ENCODE measurements around the gene PPIF.
A peak's percentile ranks its signal among the peaks of the same experiment; 100 is the strongest.

Gene PPIF

DNA sequence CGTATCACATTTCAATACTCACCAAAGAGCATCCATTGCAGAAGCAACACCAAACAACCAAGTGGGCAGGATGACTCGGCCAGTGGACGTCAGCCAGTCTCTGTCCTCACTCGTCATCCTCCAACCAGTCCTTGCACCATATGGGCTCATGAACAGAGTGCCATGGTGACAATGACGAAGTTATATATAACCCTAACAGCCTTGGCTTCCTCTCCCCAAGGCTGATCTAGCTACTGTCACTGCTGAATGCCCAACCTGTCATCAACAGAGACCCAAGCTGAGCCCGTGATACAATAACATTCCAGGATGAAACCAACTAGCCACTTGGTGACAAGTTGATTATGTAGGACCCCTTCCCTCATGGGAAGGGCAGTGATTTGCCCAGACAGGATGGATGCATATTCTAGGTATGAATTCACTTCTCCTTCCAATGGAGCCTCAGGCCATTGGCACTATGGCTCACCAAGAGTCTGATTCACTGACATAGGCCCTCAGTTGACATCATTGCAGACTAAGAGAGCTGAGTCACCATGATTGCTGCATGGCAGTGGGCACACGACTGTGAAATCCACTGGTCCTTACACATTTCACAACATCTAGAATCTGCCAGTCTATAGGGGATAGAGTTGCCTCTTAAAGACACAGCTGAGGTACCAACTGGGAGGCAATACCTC lies 26.3 kb upstream of the PPIF start:
- Mint-ChIP-seq H3K9me3 (peaks cover 15% of the 10 kb centered on the region), H3K36me3 (ENCODE audit: low read depth) (peaks cover 22% of the 10 kb centered on the region), H3K4me3 (no peak overlapping the region), H3K4me1 (ENCODE audit: low read depth) (peaks cover 81% of the 10 kb centered on the region), H3K27ac (no peak overlapping the region), H3K27me3 (ENCODE audit: low read depth) (no peaks in the 10 kb centered on the region)

DNA sequence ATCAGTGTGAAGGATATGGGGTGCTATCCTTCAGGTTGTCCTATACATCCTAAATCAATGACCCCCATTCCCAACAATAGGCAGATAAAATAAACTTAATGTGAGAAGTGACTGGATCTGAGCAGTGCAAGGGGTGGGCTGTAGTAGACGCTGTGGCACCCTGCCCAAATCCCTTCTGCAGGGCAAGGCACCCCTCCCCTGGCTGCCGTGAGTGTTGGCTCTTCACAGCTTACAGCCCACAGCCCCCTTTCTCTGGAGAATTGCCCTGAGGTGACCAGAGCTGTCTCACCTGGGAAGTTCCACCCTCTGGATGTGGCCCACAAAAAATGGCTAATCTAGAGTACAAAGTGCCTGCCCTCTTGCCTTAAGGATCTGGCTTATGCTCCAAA lies 25.8 kb upstream of the PPIF start:
- Mint-ChIP-seq H3K9me3 (peaks cover 15% of the 10 kb centered on the region), H3K36me3 (ENCODE audit: low read depth) (peaks cover 22% of the 10 kb centered on the region), H3K27me3 (ENCODE audit: low read depth) (no peaks in the 10 kb centered on the region), H3K4me1 (ENCODE audit: low read depth) (peaks cover 78% of the 10 kb centered on the region), H3K27ac (peak overlapping the region; percentile 99), H3K4me3 (no peak overlapping the region)

DNA sequence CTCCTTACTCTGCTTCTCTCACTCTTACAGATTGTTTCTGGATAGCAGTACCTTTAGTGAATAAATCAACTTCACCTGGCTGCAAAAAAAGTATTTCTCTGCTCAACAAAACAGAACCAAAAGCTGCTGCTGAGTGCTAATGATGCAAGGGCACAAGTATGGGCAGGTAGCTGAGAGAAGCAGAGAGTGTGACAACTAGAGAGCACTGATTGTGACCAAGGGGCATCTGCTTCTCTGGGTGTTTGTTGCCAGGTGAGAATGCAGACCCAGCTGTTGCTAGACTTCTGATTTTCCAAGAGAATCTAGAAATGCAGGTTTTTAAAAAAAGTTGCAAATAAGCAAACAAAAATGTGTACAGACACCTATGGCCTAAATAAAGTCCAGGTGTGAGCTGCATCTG lies 25.3 kb upstream of the PPIF start:
- Mint-ChIP-seq H3K36me3 (ENCODE audit: low read depth) (peaks cover 22% of the 10 kb centered on the region), H3K27me3 (ENCODE audit: low read depth) (no peaks in the 10 kb centered on the region), H3K4me1 (ENCODE audit: low read depth) (peaks cover 73% of the 10 kb centered on the region), H3K27ac (peak overlapping the region; percentile 99), H3K4me3 (peak overlapping the region; percentile 14), H3K9me3 (peaks cover 15% of the 10 kb centered on the region)

GRCh38 chr10:79322616-79323543 lies 24.4 kb upstream of the PPIF start:
- Mint-ChIP-seq H3K36me3 (ENCODE audit: low read depth) (peaks cover 22% of the 10 kb centered on the region), H3K27ac (peak overlapping the region; percentile 99), H3K4me3 (peak overlapping the region; percentile 74), H3K4me1 (ENCODE audit: low read depth) (peaks cover 68% of the 10 kb centered on the region), H3K27me3 (ENCODE audit: low read depth) (no peaks in the 10 kb centered on the region), H3K9me3 (peaks cover 15% of the 10 kb centered on the region)

DNA sequence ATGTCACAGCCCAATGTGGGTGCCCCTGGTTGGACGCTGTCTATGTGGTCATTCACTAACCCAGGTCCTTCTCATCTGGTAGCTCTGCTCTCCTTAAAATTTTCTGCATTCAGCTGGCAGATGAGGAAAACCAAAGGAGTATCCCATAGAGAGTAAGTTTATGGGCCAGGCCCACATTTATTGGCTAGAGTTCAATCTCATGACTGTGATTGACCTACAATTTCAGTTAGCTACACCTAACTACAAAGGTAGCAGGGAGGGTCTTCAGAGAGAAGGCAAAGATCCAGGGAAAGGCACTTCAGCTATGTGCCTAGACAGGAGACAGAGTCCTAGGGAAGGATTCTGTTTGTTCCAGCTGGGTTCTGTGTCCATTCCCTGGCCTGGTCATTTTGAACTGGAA lies 23.7 kb upstream of the PPIF start:
- peaks cover 18% of the 10 kb centered on the region for H3K36me3 Mint-ChIP-seq (ENCODE audit: low read depth)
- no peaks in the 10 kb centered on the region for H3K27me3 Mint-ChIP-seq (ENCODE audit: low read depth)
- H3K9me3 Mint-ChIP-seq, result peaks cover 13% of the 10 kb centered on the region
- H3K27ac Mint-ChIP-seq, result peak overlapping the region; percentile 99
- H3K4me1 Mint-ChIP-seq (ENCODE audit: low read depth), result peaks cover 61% of the 10 kb centered on the region
- peak overlapping the region; percentile 74 for H3K4me3 Mint-ChIP-seq

GRCh38 chr10:79324032-79324695 lies 23.1 kb upstream of the PPIF start:
- H3K36me3 Mint-ChIP-seq (ENCODE audit: low read depth), result peaks cover 12% of the 10 kb centered on the region
- peaks cover 8% of the 10 kb centered on the region for H3K9me3 Mint-ChIP-seq
- no peaks in the 10 kb centered on the region for H3K27me3 Mint-ChIP-seq (ENCODE audit: low read depth)
- peaks cover 55% of the 10 kb centered on the region for H3K4me1 Mint-ChIP-seq (ENCODE audit: low read depth)
- H3K27ac Mint-ChIP-seq, result peak overlapping the region; percentile 99
- no peak overlapping the region for H3K4me3 Mint-ChIP-seq

GRCh38 chr10:79326361-79327089 lies 20.7 kb upstream of the PPIF start:
- no peak overlapping the region for H3K27ac Mint-ChIP-seq
- H3K9me3 Mint-ChIP-seq, result no peaks in the 10 kb centered on the region
- H3K36me3 Mint-ChIP-seq (ENCODE audit: low read depth), result peaks cover 2% of the 10 kb centered on the region
- peaks cover 52% of the 10 kb centered on the region for H3K4me1 Mint-ChIP-seq (ENCODE audit: low read depth)
- no peaks in the 10 kb centered on the region for H3K27me3 Mint-ChIP-seq (ENCODE audit: low read depth)
- no peak overlapping the region for H3K4me3 Mint-ChIP-seq

DNA sequence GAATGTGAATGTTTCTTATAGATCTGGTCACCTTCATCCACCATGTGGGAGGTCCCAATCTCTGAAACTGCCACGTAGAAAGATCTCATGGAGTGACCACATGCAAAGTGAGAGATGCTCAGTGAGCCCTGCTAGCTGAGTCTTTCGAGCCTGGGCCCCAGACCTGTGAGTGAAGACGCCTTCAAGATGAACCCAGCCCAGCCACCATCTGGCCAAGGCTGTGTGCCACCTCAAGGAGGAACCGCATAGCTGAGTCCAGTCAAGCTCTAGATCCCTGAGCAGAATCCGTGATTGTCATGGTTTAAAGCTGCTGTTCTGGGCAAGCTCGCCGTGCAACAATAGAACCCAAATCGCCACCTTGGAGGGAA lies 20.2 kb upstream of the PPIF start:
- Mint-ChIP-seq H3K27ac (no peak overlapping the region), H3K27me3 (ENCODE audit: low read depth) (no peaks in the 10 kb centered on the region), H3K36me3 (ENCODE audit: low read depth) (peaks cover 4% of the 10 kb centered on the region), H3K4me1 (ENCODE audit: low read depth) (peaks cover 52% of the 10 kb centered on the region), H3K4me3 (no peak overlapping the region), H3K9me3 (no peaks in the 10 kb centered on the region)

DNA sequence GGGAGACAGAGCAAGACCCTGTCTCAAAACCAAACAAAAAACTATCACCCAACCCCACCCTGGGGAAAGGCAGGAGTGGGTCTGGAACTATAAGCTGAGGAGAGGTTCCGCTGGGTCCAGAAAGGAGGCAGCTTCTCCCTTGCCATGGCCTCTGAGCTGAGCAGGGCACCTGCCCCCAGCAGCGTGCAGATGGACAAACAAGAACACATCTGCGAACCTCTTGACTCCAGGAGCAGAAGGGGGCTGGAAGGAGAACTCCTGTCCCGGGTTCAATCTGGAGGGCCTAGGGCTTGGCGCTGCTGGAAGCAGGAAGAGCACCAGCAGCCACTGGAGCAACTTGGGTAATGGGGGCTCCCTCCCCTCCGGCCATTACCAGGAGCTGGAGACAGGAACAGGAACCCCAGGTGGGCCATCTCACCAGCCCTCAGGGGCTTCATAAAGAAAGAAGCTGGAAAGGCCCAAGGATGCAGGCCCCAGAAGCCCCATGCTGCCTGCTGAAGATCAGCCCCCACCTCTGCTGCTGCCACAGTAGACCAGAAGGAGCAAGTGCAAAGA lies 19.0 kb upstream of the PPIF start:
- H3K27ac Mint-ChIP-seq, result no peak overlapping the region
- H3K4me1 Mint-ChIP-seq (ENCODE audit: low read depth), result peaks cover 46% of the 10 kb centered on the region
- no peak overlapping the region for H3K4me3 Mint-ChIP-seq
- peaks cover 2% of the 10 kb centered on the region for H3K36me3 Mint-ChIP-seq (ENCODE audit: low read depth)
- no peaks in the 10 kb centered on the region for H3K27me3 Mint-ChIP-seq (ENCODE audit: low read depth)
- no peaks in the 10 kb centered on the region for H3K9me3 Mint-ChIP-seq

DNA sequence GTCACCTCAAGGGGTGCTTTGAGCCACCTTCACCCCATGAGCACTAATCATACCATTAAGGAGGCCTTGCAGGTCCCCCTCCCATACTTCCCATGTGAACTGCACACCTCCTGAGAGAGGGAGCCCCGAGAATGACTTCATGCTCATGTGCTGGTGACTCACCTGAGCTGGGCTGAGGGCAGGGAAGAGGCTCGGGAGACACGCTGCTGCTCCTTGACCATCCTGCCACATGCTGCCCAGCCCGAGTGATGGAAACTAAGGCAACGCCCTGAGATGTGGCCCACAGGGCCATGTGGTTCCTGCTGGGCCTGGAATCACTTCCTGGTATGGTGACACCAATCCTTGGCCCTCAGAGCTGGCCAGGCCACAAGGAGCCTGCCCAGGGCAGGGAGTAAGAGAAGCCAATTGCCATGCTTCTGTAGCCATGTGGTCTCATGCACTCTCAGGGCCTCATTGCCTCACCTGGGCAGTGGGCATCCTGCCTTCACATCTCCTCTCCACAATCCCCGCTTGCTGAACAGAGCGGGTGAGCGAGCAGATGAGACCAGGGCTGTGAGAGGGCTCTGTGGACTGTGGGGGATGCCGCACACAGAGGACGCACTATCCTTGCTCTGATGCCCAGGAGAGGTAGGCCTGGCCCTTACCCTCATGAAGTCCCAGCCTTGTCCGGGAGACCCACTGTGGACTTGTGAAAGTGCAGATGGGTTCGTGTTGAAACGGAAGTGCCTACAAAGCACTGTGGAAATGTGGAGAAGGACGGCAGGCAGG lies 18.3 kb upstream of the PPIF start:
- peaks cover 2% of the 10 kb centered on the region for H3K36me3 Mint-ChIP-seq (ENCODE audit: low read depth)
- H3K9me3 Mint-ChIP-seq, result peaks cover 2% of the 10 kb centered on the region
- no peak overlapping the region for H3K4me3 Mint-ChIP-seq
- H3K4me1 Mint-ChIP-seq (ENCODE audit: low read depth), result peaks cover 41% of the 10 kb centered on the region
- H3K27me3 Mint-ChIP-seq (ENCODE audit: low read depth), result no peaks in the 10 kb centered on the region
- H3K27ac Mint-ChIP-seq, result peak overlapping the region; percentile 47

DNA sequence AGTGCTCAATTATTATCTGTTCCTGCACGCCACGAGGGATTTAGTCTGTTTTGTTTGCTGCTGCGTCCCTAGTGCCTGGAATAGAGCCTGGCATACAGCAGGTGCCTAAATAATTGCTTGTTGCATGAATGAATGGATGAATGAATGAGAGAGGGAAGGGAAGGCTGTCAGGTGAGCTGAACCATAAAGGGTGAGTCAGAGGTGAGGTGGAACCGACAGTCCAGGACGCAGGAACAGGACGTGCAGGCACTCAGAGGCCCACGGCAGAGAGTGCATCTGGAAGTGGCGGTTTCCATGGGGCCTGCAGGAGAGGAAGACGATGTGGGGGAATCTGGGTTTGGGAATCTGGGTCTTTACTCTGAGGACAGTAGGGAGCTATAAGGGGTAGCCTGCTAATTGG lies 17.7 kb upstream of the PPIF start:
- H3K27ac Mint-ChIP-seq, result peak overlapping the region; percentile 47
- no peak overlapping the region for H3K4me3 Mint-ChIP-seq
- H3K4me1 Mint-ChIP-seq (ENCODE audit: low read depth), result peaks cover 39% of the 10 kb centered on the region
- no peaks in the 10 kb centered on the region for H3K27me3 Mint-ChIP-seq (ENCODE audit: low read depth)
- H3K9me3 Mint-ChIP-seq, result peaks cover 5% of the 10 kb centered on the region
- H3K36me3 Mint-ChIP-seq (ENCODE audit: low read depth), result peaks cover 4% of the 10 kb centered on the region

DNA sequence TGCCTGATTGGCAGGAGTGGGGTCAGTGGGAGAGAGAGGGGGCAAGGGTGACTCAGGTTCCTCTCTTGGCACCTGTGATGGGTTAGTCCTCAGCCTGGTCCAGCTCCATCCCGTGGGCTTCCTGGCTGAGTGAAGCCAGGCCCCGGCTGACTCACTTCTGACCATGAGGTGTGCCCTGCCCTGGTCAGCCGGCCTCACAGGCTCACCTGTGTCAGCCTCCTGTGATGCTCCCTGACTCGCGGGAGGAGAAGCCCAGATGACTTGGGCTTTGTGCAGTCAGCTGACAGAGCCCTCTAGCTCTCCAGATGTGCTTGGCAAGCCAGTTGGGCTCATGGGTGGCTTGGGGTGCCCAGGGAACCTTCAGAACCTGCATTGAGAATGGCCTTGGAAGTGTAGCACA lies 16.0 kb upstream of the PPIF start:
- peaks cover 41% of the 10 kb centered on the region for H3K4me1 Mint-ChIP-seq (ENCODE audit: low read depth)
- peaks cover 4% of the 10 kb centered on the region for H3K36me3 Mint-ChIP-seq (ENCODE audit: low read depth)
- peaks cover 5% of the 10 kb centered on the region for H3K9me3 Mint-ChIP-seq
- H3K27ac Mint-ChIP-seq, result peak overlapping the region; percentile 97
- H3K27me3 Mint-ChIP-seq (ENCODE audit: low read depth), result no peaks in the 10 kb centered on the region
- H3K4me3 Mint-ChIP-seq, result peak overlapping the region; percentile 59

DNA sequence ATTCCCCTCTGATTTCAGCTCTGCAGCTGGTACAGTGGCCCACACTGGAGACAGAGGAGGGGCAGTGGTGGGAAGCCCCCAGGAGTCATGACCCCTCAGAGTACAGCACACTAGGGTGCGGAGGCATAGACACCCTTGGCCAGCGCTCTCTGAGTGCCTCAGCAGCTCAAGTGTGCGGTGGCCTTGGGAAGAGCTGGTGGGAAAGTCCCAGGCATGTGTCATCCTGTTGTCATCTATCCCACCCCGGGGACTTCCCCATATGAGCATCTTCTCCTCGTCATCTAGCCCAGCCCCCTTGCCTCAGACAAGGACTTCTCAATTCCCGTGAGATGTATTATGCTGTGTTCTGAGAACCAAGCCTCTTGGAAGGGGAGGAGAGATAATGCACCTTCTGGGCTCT lies 15.6 kb upstream of the PPIF start:
- Mint-ChIP-seq H3K27ac (peak overlapping the region; percentile 97), H3K4me1 (ENCODE audit: low read depth) (peaks cover 43% of the 10 kb centered on the region), H3K27me3 (ENCODE audit: low read depth) (no peaks in the 10 kb centered on the region), H3K9me3 (peaks cover 5% of the 10 kb centered on the region), H3K4me3 (peak overlapping the region; percentile 59), H3K36me3 (ENCODE audit: low read depth) (peaks cover 4% of the 10 kb centered on the region)
